Endothelial cell of umbilical vein (primary cell): ENCODE data around the gene SOX30. TPM values are rescaled to one million over a fixed set of nuclear protein-coding genes. Genes with fewer than 3 reads are reported as not detected.

ENCODE experiments used
- BruUV-seq: library from RNA; stranded (reverse); fragments of 400-500 nt; replicated peaks from 2 replicates; lab custom pipeline; 2021; lab: Mats Ljungman, UMichigan
- CTCF ChIA-PET: fragments of 300-600, 350-600 bp; sonication (Branson Sonifier 250); formaldehyde crosslinking; loops from one replicate; lab custom pipeline; 2021; ENCODE audit warnings: antibody characterized with exemption, inconsistent platforms; lab: Charles Lee
- POLR2A ChIA-PET: fragments of 300-600, 350-600 bp; sonication (Branson Sonifier 250); formaldehyde crosslinking; loops from one replicate; lab custom pipeline; 2021; ENCODE audit warnings: antibody characterized with exemption, inconsistent platforms; lab: Charles Lee
- DNase-seq: peaks from one replicate; pipeline ENCODE4 v3.0.0-alpha.2; 2011; ENCODE audit warnings: low read depth, low spot score
- FAIRE-seq: peaks from 2 replicates; lab custom pipeline; 2011; peaks lifted over from hg19 to GRCh38; lab: Jason Lieb, UNC
- H2AFZ ChIP-seq: 2 replicates; pipeline ENCODE4 v1.6.0; 2012; ENCODE audit warnings: low read depth, low read length, control low read depth, inconsistent platforms
- H3K27ac ChIP-seq: 2 replicates; pipeline ENCODE4 v1.5.1; 2011; ENCODE audit warnings: low read depth, mild to moderate bottlenecking, control low read depth, low read length, moderate library complexity; ENCODE audit not compliant: insufficient read depth
- H3K27me3 ChIP-seq, 2 experiments: 2 replicates each; pipeline versions ENCODE4 v1.6.0 to v1.6.1; 2011; ENCODE audit warnings: low read length in 2 of 2, mixed read lengths in 1 of 2; ENCODE audit not compliant: control insufficient read depth in 2 of 2, insufficient read depth in 2 of 2
- H3K36me3 ChIP-seq, 2 experiments: 2 replicates in 1 of 2; 3 replicates in 1 of 2; pipeline ENCODE4 v1.5.1; 2011; ENCODE audit warnings: low read length in 2 of 2, mild to moderate bottlenecking in 1 of 2, moderate library complexity in 1 of 2; ENCODE audit not compliant: control insufficient read depth in 2 of 2, insufficient read depth in 2 of 2; ENCODE audit errors: extremely low read depth in 1 of 2
- H3K4me1 ChIP-seq: 3 replicates; pipeline ENCODE4 v1.5.1; 2011; ENCODE audit warnings: mild to moderate bottlenecking, low read length; ENCODE audit not compliant: control insufficient read depth, insufficient read depth; ENCODE audit errors: extremely low read depth
- H3K4me2 ChIP-seq: 2 replicates; pipeline ENCODE4 v1.6.1; 2011; ENCODE audit warnings: low read length, control low read depth, mixed read lengths; ENCODE audit not compliant: insufficient read depth
- H3K4me3 ChIP-seq, 3 experiments: fragments of 200-600 bp in 1 of 3; sonication (generic), shearing (Covaris generic) in 1 of 3; replicated peaks in 1 of 3; 2 replicates each; pipeline ENCODE4 v1.5.1; 2011 to 2016; ENCODE audit warnings: control low read depth in 3 of 3, low read length in 3 of 3, mild to moderate bottlenecking in 2 of 3, inconsistent platforms in 1 of 3, low read depth in 1 of 3, moderate library complexity in 1 of 3; ENCODE audit not compliant: insufficient read depth in 1 of 3
- H3K79me2 ChIP-seq: 2 replicates; pipeline ENCODE4 v1.6.0; 2012; ENCODE audit warnings: low read length, inconsistent platforms; ENCODE audit not compliant: control insufficient read depth, insufficient read depth
- H3K9ac ChIP-seq: replicated peaks from 2 replicates; pipeline ENCODE3; 2011; ENCODE audit warnings: low read length, control low read depth; ENCODE audit not compliant: insufficient read depth; ENCODE audit errors: extremely low read depth
- H3K9me1 ChIP-seq: replicated peaks from 3 replicates; pipeline ENCODE4 v1.6.0; 2011; ENCODE audit warnings: mild to moderate bottlenecking, low read length; ENCODE audit not compliant: control insufficient read depth, insufficient read depth; ENCODE audit errors: extremely low read depth
- H3K9me3 ChIP-seq: replicated peaks from 2 replicates; pipeline ENCODE4 v1.5.1; 2012; ENCODE audit warnings: low read length, inconsistent platforms; ENCODE audit not compliant: control insufficient read depth, insufficient read depth
- H4K20me1 ChIP-seq: replicated peaks from 2 replicates; pipeline ENCODE3; 2011; ENCODE audit warnings: mild to moderate bottlenecking, low read length; ENCODE audit not compliant: control insufficient read depth, insufficient read depth; ENCODE audit errors: extremely low read depth
- CTCF ChIP-seq, 2 donors: IDR thresholded peaks; 1 replicate in 1 of 2; 2 replicates in 1 of 2; pipeline ENCODE4 v1.5.1; 2011; ENCODE audit warnings: low read length in 2 of 2, mild to moderate bottlenecking in 2 of 2, moderate library complexity in 2 of 2, control low read depth in 1 of 2, inconsistent platforms in 1 of 2, low read depth in 1 of 2; ENCODE audit not compliant: insufficient read depth in 1 of 2; ENCODE audit errors: extremely low read depth in 1 of 2
- EZH2 ChIP-seq: IDR thresholded peaks from 2 replicates; pipeline ENCODE4 v1.6.1; 2012; ENCODE audit warnings: borderline replicate concordance, low read depth, mild to moderate bottlenecking, moderate library complexity, low read length, inconsistent platforms; ENCODE audit not compliant: severe bottlenecking
- FOS ChIP-seq: IDR thresholded peaks from 2 replicates; pipeline ENCODE4 v1.6.1; 2011; ENCODE audit warnings: mild to moderate bottlenecking, low read length, moderate library complexity, borderline replicate concordance; ENCODE audit not compliant: insufficient read depth
- GATA2 ChIP-seq: IDR thresholded peaks from 2 replicates; pipeline ENCODE4 v1.7.0; 2011; ENCODE audit warnings: low read depth, mild to moderate bottlenecking, moderate library complexity, mixed read lengths, low read length; ENCODE audit not compliant: insufficient read length, insufficient read depth
- JUN ChIP-seq: IDR thresholded peaks from 2 replicates; pipeline ENCODE4 v1.6.1; 2011; ENCODE audit warnings: borderline replicate concordance, low read depth; ENCODE audit not compliant: insufficient read length, insufficient read depth
- MYC ChIP-seq: IDR thresholded peaks from one replicate; pipeline ENCODE4 v1.6.1; 2011; ENCODE audit warnings: mild to moderate bottlenecking, low read depth, low read length
- POLR2A ChIP-seq: IDR thresholded peaks from 2 replicates; pipeline ENCODE4 v1.6.1; 2012; ENCODE audit warnings: low read depth, mild to moderate bottlenecking, control low read depth, low read length
- POLR2AphosphoS5 ChIP-seq: IDR thresholded peaks from 2 replicates; pipeline ENCODE4 v1.6.1; 2012; ENCODE audit warnings: low read depth, mild to moderate bottlenecking, control low read depth, low read length, moderate library complexity; ENCODE audit not compliant: insufficient read depth
- dilution Hi-C: fragments of 300-500 bp; cut with MboI; formaldehyde crosslinking; loops from one replicate; pipeline ENCODE4 v1.15.0; 2019; ENCODE audit warnings: low sequenced_read_pairs; ENCODE audit not compliant: extremely low pct_ligation_motif_present
- intact Hi-C: fragments of 100-400 bp; cut with micrococcal nuclease; formaldehyde crosslinking; loops from one replicate; pipeline ENCODE4 v1.10.0; 2022
- polyA plus RNA-seq, 4 experiments: library from polyadenylated mRNA; depleted of rRNA in 3 of 4; stranded (reverse) in 3 of 4; unstranded in 1 of 4; fragments of >200 nt; gene quantifications; 2 replicates each; pipeline versions ENCODE4 v1.2.1 to v1.2.3, GENCODE V29; 2011 to 2012; ENCODE audit warnings: missing spikeins in 1 of 4
- total RNA-seq: library from RNA; stranded (reverse); gene quantifications from 2 replicates; pipeline ENCODE4 v1.2.3, GENCODE V29; 2021
- TF ChIP-seq, protein P1 (sequence below): IDR thresholded peaks from 2 replicates; pipeline ENCODE4 v1.6.1; 2011; ENCODE audit not compliant: insufficient read depth, insufficient read length

Gene SOX30
- total and polyA plus RNA-seq, 2 donors (not counting 3 experiments of a cell fraction or from before 2014, with no cell fraction given): not detected

DNA sequence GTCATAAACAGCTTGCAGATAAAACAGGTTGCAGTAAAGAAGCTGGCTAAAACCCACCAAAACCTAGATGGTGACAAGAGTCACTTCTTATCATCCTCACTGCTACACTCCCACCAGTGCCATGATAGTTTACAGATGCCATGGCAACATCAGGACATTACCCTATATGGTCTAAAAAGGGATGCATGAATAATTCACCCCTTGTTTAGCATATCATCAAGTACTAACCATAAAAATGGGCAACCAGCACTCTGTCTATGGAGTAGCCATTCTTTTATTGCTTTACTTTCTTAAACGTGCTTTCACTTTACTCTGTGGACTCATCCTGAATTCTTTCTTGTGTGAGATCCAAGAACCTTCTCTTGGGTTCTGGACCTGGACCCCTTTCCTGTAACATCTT is 6.7 kb upstream of the SOX30 start:
- ChIA-PET POLR2A (no interaction called here), CTCF (no interaction called here)
- dilution Hi-C loops: no loop called here
- H3K79me2 ChIP-seq: no peaks in the 10 kb centered on the region
- H3K27ac ChIP-seq: no peak overlapping the region
- H4K20me1 ChIP-seq: no peaks in the 10 kb centered on the region
- no peak overlapping the region for H3K4me3 ChIP-seq
- H3K4me1 ChIP-seq: no peaks in the 10 kb centered on the region
- BruUV-seq: no TSS peak
- intact Hi-C loops: no loop called here
- H3K36me3 ChIP-seq: no peaks in the 10 kb centered on the region
- H3K27me3 ChIP-seq: peaks cover 0 to 2% of the 10 kb centered on the region in 2 experiments
- TF ChIP-seq EZH2: no peak
- TF ChIP-seq POLR2AphosphoS5: no peak
- no peak for TF ChIP-seq GATA2
- no peak for TF ChIP-seq MYC
- H3K4me2 ChIP-seq: no peak overlapping the region
- no peak overlapping the region for H2AFZ ChIP-seq
- DNase-seq (no peak), FAIRE-seq (no peak)
- H3K9me1 ChIP-seq: no peaks in the 10 kb centered on the region
- H3K9me3 ChIP-seq: no peaks in the 10 kb centered on the region
- no peak overlapping the region for H3K9ac ChIP-seq

DNA sequence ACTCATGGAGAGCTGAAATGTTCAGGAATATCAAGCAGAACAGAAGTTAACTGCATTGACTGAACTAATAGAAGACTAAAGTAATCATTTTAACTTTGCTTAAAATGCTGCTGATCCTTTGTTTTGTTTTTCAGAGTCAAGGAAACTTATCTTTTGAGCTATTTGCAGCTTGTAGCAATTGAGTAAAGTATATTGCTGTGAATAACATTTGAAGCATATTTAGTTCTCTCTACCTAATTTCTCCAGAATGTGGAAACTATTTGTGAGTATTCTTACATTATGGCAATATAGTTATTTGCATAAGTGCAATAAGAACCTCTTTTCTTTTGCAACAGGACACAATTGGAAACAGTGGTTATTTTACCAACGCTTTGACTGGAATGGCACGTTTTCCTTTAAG is 5.3 kb upstream of the SOX30 start:
- Histone ChIP-seq H3K4me2 (no peak overlapping the region), H2AFZ (no peak overlapping the region), H3K27me3 (peaks cover 0 to under 1% of the 10 kb centered on the region in 2 experiments), H3K4me3 (no peak overlapping the region), H4K20me1 (no peaks in the 10 kb centered on the region), H3K4me1 (no peaks in the 10 kb centered on the region), H3K79me2 (no peaks in the 10 kb centered on the region), H3K9ac (no peak overlapping the region), H3K9me3 (no peaks in the 10 kb centered on the region), H3K27ac (no peak overlapping the region), H3K36me3 (no peaks in the 10 kb centered on the region), H3K9me1 (no peaks in the 10 kb centered on the region)
- dilution Hi-C loops (no loop called here), intact Hi-C loops (no loop called here)
- CTCF ChIA-PET: no interaction called here
- POLR2A ChIA-PET: no interaction called here
- FAIRE-seq (no peak), DNase-seq (no peak)
- no TSS peak for BruUV-seq
- TF ChIP-seq EZH2 (no peak), GATA2 (no peak), CTCF (IDR thresholded peaks at IDR 0.05; ENCODE audit: extremely low read depth in 1 of 2, insufficient read depth in 1 of 2, low read depth in 1 of 2, low read length in 2 of 2) (no peak), MYC (no peak), POLR2A (no peak), JUN (no peak), POLR2AphosphoS5 (no peak), FOS (no peak)
- TF ChIP-seq, protein P1, sequence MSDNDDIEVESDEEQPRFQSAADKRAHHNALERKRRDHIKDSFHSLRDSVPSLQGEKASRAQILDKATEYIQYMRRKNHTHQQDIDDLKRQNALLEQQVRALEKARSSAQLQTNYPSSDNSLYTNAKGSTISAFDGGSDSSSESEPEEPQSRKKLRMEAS: no peak
